Stimulated activated naive CD4-positive, alpha-beta T cell treated with Interleukin-2 at 50 U/mL for 16 hours (primary cell): ENCODE data around the gene CXXC1.
"Not testable (repeated sequence)": the region's sequence is repeated elsewhere in the genome, so short reads cannot be mapped to it uniquely, and the experiment has no call there.

ENCODE experiments used
- DNase-seq: peaks from one replicate; lab custom pipeline; 2025; lab: John Stamatoyannopoulos, UW

CXXC1 gene

DNA sequence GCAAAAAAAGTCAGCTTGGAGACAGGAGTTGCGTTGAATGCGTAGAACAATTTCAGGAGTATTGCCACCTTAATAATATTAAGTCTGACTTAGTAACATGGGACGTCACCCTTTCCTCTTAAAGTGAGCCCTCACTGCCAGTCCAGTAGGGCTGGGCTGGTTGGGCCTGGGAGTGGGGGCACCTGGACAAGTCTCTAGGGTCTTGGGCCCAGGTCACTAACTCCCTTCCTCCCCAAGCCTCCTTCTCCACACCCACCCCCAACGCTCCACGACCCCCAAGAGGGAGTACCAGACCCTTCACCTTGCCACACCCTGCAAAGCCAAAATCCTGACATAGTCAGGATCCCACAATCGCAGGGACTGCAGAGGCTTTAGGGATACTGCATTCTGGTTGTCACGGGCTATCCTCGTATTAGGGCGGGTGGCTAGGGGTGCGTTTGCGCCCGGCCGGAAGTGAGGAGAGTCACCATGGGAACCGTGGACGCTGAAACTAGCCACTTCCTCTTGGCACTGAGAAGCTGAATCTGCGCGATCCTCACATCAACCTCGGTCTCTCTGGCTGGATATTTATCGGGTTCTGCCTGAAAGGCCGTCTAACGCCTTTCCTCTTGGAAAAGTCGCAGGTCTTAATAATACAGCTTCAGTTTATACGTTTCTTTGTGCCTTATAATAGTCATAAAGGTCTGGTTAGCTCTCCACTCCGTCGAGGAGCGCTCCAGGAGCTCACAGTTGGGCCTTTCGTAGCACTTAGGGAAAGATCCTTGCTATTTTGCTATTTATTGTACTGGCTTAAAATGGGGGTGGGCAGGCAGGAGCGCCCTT is 10.3 kb upstream of the CXXC1 start:
- DNase-seq, result peak; percentile 45

DNA sequence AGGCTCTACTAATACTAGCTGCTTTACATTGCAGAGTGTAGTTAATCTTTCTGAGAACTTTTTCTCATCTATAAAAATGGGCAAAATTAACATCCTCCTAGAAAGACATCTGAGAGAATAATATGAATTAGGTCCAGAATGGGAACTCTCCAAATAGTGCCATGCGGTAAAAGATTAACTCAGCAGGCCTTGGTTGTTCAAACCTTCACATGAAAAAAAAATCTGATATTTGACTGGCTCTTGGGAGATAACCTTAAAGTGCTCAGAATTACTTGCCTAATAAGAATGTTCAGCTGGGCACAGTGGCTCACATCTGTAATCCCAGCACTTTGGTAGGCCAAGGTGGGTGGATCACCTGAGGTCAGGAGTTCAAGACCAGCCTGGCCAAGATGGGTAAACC is 5.5 kb upstream of the CXXC1 start:
- no peak for DNase-seq

DNA sequence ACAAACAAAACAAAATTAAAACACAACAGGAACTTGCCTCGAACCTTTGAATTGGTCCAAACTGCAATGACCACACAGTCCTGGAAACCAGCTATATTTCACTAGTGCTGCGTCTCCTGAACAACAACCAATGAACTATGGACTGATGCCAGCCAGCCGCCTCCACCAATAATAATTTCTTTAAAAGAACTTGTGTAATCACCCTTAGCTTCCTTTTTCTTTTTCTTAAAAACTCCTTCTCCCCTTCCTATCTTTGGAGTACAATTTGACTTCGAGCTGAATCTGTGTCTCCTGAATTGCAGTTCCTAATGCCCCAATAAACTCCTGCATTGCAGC is 1.6 kb upstream of the CXXC1 start:
- DNase-seq, result no peak

DNA sequence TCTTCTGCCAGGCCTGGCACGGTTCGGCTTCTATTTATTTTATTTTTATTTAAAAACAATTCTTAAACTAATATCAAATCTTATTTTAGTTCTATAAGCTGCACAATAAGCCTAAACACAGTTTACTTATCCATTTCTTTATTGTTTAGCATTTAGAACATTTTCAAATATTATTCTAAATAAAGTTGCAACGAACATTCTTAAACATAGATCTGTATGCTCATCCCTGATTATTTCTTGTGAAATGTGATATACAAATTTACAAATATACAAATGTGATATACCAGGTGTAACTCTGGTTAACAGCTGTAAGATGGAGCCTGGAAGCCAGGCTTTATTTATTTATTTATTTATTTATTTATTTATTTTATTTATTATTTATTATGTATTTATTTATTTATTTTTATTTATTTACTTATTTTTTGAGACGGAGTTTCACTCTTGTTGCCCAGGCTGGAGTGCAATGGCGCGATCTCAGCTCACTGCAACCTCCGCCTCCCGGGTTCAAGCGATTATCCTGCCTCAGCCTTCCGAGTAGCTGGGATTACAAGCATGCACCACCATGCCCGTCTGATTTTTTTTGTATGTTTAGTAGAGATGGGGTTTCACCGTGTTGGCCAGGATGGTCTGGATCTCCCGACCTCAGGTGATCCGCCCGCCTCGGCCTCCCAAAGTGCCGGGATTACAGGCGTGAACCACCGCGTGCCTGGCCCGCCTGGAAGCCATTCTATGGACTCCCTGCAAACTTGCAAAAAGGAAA is 1.0 kb upstream of the CXXC1 start:
- DNase-seq, result not testable (repeated sequence)

DNA sequence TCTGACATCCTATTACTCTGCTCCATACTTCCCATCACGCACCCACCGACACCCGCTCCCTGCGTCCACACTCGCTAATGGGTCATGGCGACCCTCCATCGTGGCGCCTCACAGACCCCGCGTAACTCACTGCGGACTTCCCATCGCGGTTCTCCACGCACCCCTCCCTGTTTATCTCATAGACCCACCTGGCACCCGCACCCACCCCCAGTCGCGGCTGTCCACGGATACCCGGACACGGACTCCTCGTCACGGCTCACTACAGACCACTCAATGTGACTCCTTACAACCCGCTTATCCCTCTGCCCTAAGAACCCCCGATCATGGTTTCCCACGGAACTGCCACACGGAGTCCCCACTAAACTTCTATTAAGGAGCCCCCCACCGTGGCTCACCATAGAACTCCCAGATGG is 458 bp downstream of the CXXC1 start:
- no peak for DNase-seq

DNA sequence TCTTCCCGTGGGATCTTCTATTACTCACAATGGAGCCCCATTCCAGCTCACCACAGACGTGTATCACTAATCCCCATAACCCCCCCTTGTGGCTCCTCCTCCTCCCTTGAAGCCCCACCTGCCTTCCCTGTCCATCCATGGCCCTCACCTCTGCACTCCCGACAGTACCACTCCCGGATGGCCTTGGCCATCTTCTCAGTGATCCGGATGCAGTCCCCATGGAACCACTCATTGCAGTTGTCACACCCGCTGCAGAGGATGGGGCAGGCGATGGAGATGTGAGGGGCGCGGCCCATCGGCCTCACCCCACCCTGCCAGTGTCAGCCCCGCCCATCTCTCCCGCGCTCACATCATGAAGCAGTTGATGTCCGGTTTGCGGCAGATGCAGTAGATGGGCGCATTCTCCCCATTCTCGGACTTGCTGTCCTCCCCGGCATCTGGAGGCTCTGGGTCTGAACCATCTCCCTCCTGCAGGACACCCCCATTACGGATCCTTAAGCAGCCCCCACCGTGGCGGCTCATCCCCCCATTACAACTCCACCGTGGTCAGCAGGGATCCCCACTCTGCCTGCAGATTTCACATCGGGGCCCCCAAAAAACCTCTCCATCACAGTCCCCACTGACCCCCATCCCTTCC is 983 bp downstream of the CXXC1 start:
- no peak for DNase-seq

DNA sequence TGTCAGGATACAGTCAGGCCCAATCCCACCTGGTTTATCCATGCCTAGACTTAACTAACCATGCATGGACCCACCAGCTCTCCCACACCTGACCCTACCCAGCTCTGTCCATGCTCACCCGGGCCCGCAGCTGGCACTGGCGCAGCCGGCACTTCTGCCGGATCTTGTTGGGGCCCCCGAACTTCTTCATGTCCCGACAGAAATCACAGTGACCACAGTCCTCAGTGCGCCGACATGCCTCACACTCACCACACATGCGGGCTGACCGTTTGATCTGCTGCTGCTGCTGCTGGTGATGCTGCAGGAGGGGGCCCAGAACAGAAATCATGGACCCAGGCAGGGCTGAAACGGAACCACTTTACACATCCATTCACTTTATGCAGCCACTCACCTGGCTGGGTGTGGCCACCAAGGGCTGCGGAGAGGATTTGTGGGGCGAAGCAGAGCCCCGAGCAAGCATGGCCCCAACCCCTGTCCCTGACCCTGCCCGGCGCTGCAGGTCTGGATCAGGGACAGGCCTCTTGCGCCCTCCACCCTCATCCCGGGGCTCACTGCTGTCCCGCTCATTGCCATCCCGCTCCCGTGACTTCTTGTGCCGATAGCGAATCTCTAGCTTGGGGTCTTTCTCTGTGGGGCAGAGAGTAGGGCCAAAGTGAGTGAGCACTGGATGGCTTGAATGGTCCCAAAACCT is 1.7 kb downstream of the CXXC1 start:
- no peak for DNase-seq

DNA sequence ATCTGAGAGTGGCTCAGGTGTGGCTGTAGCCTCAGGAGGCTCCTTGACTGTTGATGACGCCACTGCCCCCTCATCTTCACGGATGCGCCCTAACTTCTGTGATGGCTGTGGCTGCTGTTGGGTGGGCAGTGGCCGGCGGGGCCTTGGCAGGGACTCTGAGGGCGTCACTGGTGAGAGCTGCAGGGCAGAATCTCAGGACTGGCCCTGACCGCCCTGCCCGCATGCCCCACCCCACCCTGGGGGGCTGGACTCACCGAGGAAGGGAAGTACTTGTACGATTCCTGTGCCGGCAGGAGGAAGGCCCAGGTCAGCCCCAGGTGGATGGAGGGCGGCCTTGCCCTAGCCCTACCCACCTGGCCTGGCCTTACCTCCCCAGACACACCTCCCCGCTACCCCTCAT is 2.4 kb downstream of the CXXC1 start:
- DNase-seq, result no peak

DNA sequence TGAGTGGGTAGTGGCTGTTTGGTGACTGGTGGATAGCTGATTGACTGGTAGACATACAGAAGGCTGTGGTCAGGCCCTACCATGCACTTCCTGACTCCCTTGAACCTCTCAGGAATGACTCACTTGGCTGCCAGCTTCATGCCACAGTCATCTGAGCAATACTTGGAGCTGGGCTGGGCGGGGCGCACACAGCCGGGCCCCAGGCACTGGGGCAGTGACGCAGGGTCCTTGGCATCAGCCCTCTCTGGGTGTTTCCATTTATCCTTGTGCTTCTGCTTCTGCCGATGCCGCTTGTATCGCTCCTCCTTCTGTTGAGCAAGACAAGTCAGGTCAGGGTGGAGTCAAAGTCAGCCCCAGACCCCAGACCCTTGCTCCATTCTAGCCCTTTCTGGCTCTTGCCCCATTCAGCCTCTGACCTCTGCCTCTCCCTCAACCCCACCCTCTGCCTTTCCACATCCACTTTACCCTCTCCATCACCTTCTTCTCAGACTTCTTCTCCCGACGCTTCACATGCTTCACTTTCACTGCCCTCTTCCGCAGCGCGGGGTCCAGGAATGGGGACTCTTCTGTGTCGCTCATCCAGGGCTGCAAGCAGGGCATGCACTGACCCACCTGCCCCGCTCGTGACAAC is 3.1 kb downstream of the CXXC1 start:
- no peak for DNase-seq

DNA sequence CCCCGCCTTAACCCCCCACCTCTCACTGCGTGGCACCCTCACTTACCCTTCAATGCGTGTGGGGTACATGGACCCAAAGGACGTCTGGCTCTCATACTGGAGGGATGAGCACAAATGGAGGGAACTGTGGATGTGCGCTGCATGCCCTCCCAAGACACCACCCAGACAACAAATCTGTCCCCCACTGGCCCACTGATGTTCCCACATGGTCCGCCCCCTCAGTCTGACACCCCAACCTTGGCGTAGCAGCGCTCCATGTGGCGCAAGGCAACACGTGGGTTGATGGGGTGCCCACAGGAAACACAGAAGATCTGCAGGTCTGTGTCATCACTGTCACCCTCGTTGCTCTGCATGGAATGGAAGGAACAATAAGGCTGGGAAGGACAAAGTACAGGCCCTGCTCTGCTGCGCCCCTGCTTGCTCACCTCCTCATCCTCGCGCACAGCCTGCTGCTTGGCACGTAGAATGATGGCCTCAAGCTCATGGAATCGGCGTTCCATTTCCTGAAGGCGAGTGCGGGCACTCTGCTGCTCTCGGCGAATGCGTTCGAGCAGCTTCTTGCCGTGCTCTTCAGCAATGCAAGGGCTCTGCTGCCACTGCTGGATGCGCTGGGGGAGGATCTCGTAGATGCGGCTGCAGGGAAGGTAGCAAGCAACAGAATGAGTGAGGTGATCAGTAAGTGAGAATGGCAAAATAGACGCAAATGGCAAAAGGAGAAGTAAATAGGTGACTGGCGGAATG is 3.9 kb downstream of the CXXC1 start:
- no peak for DNase-seq

DNA sequence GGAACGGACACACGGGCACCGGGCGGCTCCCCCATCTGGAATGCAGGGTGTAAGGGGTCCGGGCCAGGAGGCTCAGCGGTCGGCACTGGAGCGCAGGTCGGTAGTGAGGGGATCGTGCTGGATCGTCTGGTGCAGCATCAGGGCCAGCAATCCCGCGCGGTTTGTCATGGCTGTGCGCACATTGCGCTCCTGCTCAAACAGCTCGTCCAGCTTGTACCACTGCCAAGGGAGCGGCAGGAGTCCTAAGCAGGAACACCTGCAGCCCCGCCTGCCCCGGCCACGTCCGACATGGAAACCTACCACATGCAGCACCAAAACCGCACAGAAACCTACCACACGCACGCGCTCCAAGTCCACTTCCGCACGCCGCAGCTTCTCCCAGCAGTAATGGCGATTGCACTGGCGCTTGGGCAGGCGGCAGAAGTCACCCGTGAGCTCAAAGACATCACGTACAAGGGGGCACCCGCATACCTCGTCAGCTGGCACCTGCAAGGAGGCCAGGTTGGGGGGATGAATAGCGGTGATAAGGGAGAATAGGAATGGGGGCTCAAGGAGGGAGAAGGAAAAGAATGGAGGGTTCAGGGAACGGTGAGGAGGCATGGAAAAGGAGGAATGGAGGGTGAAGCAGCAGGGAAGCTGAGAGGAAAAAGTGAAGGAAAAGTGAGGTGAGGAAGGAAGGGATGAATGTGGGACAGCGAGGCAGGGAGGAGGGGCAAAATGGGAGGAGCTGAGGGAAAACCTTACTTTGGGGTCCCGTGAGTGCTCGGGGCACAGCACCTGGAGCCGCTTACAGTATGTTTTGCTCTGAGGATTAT is 4.8 kb downstream of the CXXC1 start:
- no peak for DNase-seq

DNA sequence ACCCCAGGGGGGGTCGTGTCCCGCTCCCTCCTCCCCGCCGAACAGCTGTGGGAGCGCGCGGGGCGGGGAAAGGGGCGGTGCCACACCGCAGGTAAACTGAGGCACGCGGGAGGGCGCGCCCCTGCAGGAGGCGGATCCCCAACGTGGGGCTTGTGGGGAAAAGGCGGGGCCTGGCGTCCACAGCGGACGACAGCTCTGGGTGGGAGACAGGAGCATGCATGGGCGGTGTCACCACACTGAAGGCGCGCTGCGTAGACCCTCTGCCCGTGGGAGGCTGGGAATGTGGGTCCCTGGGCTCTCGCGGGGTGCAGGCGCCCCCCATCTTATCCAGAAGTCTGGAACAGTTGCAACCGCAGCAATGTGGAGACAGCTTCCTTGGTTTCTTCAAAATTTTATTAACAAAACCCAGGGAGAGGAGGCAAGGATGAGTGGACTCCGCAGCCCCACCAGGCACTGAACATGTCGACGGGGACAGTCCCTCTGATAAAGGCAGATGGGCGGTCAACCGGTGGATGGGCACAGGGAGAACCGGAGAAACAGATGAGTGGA is 5.4 kb downstream of the CXXC1 start:
- DNase-seq, result no peak

DNA sequence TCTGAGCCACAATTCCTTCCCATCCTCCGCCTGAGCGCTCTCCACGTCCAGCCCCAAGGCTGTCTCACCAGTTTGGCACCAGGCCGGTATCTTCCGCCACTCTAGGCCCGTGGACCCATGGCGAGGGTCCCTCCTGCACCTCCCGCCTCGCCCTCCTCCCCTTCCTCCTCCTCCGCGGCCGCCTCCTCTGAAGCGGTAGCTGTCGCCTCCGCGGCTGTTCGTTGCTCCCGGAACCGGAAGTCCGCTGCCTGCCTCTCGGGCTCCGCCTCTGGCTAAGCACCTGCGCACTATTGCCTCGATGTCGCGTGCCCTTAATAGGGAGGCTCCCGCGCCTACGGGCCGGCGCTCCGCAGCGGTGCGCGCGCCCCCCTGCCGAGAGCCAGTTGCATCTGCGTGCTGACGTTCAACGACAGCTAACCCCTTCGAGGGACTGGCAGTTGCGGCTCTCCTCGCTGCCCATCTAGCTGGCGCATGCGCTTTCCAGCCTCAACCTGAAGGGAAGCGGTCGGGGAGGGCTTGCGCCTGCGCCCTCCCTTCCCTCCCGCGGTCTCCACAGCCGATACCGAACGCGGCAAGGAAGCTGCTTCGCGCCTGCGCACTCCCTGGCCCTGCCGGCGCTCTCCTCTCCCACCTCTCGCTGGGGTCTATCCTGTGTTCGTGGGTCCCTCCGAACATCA is 6.1 kb downstream of the CXXC1 start, which contains the start of gene MBD1:
Gene MBD1, minus strand, starts transcription at position 229 of the 677 bp plus-strand sequence. CDS start 1,531 bp downstream, outside the sequence.
- DNase-seq, result peak; percentile 100

DNA sequence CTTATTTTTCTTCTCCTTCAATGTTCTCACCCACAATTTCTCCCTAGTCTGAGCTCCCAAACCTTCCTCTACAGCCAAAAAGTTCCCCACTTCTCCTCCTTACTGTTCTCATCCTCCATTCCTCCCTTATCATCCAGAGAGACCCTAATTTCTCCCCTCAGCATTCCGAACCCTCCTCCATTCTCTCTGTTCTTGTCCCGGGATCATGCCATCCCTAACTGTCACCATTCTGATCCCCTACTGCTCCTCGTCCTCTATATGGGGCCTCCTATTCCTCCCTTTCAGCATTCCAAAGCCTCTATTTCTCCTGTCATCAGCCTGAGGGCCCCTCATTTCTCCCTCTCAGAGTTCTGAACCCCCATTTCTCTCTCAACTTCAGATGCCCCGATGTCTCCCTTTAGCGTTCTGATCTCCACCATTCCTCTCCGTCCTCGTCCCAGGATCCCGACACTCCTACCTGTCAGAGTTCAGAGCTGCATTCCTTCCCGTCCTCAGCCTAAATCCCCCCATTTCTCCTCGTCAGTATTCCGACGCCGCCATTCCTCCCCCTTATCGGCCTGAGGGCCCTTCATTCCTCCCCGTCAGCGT is 6.7 kb downstream of the CXXC1 start:
- no peak for DNase-seq

DNA sequence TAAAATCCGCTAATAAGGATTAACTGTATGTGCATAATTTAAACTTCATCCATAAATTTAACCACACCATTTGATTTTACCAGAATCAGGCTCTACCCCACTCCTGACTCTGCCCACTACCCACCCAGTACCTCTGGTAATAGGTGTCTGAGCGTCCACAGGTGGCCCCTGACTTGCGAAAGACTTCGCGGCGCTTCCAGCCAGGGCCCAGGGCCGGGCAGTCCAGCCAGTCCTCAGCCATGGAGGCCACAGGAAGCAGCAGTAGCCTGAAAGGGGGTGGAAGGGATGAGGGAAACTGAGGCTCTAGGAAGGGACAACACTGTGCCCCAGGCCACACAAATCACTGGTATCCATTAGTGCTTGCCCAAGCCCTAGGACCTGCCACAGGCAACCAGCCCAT is 7.7 kb downstream of the CXXC1 start:
- no peak for DNase-seq

DNA sequence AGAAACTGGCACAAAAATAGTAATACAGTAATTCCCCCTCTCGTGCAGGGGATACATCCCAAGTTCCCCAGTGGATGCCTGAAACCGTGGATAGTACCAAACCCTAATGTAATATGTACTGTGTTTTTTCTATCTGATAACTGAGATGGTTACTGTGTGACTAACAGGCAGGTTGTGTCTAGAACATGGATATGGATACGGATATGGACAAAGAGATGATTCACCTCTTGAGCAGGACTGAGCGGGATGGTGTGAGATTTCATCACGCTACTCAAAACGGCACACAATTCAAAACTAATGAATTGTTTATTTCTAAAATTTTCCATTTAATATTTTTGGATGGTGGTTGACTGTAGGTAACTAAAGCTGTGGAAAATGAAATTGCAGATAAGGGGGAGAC is 9.6 kb downstream of the CXXC1 start:
- no peak for DNase-seq

DNA sequence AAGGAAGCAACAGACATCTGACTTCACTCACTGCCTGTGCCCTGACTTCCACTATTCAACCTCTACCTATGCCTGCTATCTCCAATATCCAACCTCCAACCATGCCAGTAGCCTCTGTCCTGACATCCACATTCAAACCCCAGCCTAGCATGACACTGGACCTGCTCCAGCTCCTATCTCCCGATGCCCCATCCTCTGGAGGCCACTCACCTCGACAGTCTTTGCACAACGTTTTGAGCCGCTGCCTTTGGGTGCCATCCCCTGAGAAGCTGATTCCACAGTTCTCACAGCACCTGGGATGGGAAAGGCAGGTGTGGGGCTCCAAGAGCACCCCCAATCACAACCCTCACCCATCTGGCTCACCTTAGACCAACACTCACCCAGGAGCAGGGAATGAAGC is 11.0 kb downstream of the CXXC1 start:
- DNase-seq, result no peak

DNA sequence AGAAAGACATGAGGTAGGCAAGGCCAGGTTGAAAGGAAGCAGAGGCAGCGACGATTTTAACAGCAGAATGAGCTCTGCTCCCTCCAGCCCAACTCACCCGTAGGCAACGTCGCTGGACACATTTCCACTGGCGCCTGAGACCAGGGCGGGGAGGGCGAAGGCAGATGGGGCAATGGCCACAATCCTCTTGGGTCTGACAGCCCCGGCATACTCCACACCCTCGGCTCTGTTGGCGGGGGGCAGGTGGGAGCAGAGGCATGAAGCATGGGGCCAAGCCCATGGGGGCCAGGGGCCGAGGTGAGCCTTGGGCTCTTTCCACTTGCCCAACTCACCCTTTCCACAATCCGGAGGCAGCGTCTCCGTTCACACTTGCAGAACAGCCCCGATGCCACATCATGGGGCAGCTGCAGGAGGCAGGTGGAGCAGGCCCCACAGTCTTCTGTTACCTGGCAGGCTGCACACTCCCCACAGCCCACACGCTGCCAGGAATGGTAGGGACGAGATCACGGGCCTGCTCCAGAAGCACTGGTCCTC is 11.9 kb downstream of the CXXC1 start:
- no peak for DNase-seq

DNA sequence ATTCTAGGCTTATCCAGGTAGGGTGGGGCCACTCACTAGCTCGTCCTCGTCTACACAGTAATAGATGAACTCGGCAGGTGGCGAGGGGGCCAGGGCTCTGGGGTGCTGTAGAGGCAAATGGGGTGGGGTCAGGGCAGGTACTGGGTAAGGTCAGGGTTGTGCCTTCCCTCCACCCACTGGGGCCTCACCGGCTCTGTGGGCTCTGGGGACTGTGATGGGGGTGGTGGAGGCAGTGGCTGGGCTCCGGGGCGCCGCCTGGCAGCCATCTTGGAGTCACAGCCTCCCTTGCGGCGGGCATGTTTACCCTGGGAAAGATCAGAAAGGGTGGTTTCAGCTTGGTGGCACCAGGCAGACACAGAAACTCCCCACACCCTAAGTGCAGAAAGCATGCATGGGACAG is 12.6 kb downstream of the CXXC1 start:
- no peak for DNase-seq
